Middle frontal gyrus (tissue), 1 donor: ENCODE measurements around the gene ITGA3.
"Not testable (repeated sequence)": the region's sequence is repeated elsewhere in the genome, so short reads cannot be mapped to it uniquely, and the experiment has no call there.

Experiments
- DNase-seq: peaks from one replicate; pipeline ENCODE4 v3.0.0-alpha.2; 2015; ENCODE audit warnings: low spot score; ENCODE audit errors: extremely low spot score

Gene ITGA3

DNA sequence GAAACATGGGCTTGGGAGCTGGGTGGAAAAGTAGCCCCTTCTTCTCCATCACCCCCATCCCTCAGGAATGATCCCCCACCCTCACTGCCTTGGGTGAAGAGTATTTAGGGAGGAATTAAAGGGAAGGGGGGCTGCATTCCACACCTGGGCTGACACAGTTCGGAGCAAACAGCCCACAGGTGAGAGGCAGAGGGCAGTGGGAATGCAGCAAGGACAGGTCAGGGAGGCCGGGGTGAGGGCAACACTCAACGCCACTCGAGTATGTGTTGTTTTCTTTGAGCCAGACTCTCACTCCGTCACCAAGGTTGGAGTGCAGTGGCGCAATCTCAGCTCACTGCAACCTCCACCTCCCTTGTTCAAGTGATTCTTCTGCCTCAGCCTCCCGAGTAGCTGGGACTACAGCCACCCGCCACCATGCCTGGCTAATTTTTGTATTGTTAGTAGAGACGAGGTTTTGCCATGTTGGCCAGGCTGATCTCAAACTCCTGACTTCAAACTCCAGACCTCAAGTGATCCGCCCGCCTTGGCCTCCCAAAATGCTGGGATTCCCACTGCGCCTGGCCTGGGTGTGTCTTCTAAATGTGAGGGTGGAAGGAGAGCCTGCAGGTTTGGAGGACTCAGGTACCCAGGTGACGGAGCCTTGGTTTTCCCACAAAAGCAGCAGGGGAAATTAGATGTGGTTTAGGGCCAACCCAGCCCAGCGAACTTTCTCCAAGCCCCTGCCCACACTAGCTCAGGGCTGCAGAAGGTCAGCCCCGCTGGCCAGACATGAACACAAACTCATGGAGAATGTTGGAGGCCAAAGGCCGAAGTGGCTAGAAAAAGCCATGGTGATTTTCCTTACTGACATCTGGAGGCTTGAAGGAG is 21.2 kb upstream of the ITGA3 start:
- DNase-seq, result no peak

DNA sequence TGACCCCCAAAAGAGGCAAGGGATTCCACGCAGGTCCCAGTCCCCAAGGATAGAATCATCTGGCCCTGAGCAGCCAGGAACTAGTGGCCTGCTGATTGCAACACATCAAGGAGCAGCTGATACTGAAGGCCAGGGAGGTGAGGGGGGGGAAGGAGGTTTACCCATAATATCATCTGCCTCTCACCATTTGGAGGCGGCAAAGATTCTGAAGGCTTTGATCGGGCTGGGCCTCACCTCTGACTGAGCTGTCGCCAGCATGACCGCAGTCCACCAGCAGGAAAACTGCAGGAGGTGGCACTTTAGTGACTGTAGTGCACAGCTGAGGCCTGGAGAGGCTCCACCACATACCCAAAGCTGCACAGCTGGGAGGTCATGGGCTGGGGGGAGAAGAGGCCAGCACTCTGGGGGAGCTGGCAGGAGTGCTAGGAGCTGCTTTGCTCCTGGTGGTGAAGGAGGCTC is 20.5 kb upstream of the ITGA3 start:
- DNase-seq, result no peak

DNA sequence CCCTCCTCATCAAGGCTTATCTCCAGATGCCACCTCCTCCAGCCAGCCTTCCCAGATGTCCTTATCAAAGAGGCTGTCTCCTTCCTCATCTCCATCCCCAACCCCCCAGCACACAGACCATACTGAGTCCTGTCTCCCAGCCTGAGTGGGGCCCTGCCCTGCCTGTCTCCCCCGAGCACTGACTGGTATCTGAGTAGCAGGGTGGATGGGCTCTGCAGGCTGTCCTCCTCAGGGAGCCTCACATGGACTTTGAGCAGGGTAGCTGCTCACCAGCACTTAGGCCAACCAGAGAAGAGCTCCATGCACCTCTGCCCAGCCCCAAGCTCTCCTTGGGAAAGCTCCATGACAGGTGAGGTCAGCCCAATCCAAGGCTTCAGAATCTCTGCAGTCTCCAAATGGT is 20.0 kb upstream of the ITGA3 start:
- DNase-seq, result no peak

DNA sequence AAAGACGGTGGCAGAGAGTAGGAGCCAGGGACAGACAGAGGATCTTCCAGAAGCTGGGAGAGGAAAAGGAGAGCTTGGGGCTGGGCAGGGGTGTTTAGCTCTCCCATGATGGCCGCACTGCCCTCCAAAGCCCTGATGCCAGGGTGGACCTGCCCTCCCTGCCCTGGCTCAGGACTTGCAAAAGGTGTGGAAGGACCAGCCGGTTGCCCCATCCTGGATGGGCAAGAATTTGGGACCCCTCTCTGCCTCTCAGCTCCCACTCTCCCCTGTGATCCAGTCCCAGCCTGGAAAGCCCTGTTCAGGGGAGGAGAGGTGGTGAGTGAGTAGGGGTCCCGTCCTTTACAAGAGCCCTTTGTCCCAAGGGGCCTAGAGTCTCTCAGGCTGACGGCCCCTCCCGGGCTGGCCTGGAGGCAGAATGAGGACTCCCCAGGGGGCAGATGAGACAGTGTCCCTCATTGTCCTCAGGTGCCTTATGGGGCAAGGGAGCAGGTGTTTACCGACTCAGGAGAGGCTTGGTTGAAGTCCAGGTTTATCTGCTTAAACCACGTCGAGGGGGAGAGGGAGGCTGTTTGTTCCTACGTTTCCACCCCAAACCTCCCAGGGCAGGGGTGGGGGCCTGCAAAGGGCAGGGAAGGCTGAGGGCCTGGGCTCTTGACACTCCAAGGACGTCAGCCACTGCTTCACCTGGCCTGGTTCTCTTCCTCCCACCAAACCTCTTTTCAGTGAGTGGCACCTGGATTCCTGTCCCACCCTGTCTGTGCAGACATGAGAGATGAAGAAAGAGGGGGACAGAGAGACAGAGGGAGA is 19.3 kb upstream of the ITGA3 start:
- no peak for DNase-seq

DNA sequence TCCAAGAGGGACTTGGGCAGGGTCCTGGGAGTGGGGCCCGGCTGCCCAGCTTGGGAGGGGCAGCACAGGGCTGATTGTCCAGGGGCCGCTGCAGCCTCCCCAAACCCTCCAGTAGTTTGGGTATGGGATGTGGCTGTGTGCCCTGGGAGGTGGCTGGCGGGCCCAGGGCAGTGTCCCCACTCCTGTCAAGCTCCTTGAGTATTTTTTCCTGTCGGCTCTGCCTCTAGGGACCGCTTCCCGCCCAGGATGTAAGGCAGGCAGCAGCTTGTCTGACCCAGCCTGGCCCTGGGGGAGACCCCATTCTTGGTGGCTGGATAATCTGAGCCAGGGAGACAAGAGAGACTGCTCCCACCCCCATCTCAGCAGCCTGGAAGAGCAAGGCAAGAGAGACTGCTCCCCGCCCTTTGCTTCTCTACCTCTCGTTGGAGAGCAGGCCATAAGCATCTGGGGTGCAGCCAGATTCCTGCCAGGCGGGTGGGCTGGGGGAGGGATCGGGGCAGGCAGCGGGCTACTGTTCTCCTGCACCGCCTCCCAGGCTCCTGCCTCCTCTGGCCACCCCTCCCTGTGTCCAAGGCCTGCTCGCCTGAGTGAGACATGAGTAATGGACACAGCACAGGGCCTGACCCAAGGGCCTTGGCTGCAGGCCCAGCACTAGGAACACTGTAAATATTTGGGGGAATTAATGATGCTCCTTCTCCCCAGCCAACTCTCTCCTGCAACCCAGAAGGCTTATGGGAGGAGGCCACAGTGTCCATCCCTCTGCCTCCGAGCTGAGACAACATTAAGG is 18.4 kb upstream of the ITGA3 start:
- DNase-seq, result no peak

DNA sequence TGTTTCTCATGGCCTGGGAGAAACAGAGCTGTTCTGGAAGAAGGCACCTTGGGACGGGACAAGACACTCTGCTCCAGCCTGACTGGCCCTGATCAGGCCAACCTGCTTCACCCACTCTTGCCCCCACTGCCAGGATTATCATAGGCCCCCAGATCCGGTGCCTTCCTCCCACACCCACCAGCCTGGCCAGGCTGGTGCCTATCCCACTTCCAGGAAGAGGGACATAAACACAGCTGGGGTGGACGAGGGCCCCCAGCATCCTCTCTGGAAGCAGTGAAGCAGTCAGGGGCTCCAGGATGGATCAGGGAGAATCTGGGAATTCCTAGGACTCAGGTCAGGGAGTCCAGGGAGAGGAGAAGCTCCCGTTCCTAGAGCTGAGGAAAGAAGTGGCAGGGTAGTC is 16.9 kb upstream of the ITGA3 start:
- DNase-seq, result no peak

DNA sequence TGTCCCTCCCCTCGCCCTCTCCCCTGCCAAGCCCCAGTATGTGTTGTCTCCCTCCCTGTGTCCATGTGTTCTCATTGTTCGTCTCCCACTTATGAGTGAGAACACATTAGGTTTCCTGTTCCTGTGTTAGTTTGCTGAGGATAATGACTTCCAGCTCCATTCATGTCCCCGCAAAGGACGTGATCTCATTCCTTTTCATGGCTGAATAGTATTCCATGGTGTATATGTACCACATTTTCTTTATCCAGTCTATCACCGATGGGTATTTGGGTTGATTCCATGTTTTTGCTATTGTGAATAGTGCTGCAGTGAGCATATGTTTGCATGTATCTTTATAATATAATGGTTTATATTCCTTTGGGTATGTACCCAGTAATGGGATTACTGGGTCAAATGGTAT is 15.4 kb upstream of the ITGA3 start:
- DNase-seq, result not testable (repeated sequence)

DNA sequence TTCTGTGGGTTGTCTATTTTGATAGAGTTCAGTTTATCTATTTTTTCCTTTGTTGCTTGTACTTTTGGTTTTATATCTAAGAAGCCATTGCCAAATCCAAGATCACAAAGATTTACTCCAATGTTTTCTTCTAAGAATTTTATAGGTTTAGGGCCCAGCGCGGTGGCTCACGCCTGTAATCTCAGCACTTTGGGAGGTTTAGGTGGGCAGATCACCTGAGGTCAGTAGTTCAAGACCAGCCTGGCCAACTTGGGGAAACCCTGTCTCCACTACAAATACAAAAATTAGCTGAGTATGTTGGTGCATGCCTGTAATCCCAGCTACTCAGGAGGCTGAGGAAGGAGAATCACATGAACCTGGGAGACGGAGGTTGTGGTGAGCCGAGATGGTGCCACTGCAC is 13.7 kb upstream of the ITGA3 start:
- no peak for DNase-seq

DNA sequence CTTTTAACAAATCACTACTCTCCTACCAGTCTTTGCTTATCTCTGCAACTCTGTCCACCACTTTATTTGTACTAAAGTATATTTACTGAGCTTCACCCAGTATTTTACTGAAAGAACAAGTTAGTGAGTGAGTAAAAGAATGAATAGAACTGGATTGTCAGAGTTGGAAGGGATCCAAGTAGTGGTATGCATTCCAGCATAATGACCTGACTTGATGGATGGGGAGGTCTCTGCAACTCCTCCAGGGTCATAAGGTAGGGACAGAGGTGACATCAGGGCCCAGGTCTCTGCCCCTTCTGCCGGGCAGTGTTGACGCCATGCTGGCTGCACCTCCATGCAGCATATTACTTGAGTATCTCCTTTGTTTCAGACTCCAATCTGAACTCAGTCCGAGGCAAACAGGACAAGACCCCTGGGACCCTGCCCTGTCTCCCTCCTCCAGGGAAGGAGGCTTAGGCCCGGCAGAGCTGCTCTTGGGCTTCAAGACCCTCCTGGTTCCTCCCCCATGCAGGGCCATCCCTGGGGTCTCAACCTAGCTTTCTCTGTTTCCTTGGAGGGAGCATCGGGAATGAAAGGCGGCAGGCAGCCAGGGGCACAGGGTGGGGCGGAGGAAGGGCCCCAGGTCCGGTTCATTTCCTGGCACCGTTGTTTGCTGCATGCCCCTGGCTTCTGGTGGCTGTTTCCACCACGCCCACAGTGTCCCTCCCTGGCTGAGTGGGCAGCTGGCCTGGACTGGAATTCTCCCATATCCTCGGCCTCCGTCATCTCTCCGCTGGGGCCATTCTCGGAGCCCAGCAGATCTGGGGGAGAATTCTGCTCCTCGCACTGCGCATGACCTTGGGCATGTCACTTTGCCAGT is 12.4 kb upstream of the ITGA3 start:
- no peak for DNase-seq

DNA sequence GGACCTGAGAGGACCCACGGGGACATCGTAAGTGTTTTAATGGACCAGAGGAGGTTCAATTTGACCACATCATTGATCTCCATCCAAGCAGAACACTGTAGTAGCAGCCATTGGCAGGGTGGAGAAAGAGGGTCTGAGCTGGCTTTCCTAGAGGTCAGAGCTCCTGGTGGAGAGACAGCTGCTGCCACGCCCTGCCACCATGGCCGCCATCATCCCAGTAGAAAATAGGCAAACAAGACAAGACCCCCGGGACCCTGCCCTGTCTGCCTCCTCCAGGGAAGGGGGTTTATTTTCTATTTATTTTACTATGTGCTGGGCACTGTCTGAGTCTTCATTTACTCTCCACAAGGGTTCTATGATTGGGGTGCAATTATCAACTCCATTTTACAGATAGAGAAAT is 11.4 kb upstream of the ITGA3 start:
- no peak for DNase-seq

DNA sequence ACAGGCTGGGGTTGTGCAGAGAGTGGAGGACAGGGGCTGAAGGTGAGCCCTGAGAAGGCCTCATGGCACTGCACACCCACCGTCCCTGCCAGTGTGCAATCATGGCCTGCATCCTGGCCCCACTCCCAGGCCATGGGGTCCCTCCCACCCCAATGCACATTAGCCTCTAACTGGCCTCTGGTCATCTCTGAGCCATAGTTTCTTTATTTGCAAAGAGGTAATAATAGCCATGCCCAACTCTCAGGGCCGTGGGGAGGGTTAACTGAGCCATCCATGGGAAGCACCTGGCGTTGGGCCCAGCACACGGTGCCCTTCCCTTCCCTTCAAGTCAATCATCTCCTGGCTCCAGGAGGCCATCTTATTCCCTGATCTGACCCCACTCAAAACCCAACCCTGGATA is 10.8 kb upstream of the ITGA3 start:
- no peak for DNase-seq

DNA sequence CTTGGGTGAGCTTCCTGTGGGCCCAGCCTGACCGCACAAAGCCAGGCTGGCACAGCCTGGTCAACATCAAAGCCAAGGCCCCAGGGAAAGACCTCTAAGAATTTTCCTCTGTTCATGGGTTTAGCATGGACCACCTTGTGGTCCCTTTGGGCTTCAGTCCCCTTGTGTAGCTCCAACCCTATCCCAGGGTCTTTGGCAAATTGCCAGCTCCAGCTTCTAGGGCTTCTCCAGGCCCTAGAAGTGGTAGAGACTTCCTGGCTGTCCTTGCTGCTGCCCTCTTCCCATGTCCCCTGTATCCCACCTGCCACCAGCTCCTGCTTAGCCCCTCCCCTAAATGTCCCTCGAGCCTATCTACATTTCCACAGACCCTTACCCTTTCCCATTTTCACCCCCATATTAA is 9.7 kb upstream of the ITGA3 start:
- DNase-seq, result no peak

DNA sequence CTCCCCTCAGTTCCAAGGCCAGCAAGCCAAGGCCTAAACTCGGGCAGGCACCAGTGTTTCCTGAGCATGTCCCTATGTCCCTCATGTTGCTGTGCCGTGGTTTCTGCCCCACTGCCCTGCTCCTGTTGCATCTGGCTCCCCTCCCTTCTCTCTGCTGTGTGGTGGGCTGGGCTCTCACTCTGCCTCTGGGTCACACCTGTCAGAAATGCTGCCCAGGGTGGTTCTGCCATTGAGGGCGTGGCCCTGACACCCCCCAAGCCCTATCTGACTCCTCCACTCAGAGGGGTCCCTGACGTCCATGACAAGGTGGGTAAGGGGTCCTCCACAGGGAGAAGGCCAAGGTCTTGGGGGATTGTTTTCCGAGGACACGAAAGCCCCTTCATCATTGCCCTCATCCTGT is 9.2 kb upstream of the ITGA3 start:
- no peak for DNase-seq

DNA sequence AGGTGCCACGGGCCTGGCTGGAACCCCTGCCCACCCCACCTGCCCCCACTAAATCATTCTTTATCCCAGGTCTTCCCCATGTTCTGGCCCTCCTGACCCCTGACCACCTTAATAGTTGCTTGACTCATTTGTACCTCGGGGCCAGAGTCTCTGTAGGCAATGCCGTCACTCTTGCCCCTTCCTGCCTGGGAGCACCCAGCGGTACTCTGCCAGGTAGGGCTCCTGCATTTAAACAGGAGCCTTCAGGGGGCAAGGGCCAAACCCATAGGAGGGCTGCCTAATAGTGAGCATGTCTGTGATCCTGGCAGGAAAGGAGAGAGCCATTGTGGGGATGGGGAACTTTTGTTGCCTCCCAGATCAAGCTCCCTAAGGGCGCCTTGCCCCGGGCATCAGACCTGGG is 8.8 kb upstream of the ITGA3 start:
- DNase-seq, result no peak

DNA sequence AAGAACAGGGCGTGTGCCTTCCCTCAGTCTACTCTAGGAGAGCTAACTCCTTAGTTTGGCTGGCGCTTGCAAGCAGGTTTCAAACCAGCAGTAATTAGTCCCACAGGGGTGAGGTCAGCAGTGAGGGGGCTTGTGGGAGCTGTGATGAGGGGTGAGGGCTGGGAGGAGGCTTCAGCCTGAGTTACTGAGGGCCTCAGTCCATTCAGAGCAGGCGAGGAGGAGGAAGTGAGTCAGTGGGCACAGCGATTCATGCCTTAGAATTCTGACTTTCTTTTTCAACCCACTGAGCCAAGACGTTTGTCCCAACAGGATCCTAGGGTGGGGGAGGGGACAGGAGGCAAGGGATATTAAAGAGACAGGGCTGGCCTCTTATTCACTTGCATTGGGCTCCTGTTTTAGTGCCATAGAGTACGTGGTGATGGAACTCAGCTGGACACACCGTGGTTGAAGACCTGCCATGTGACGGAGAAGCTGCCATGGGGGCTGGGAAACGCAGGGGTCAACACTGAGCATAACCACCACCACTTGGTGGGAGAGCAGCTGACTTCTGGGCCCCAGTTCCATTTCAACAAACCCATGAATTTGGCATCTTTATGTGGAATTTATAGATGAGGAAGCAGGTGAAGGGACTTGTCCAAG is 8.3 kb upstream of the ITGA3 start:
- DNase-seq, result no peak

DNA sequence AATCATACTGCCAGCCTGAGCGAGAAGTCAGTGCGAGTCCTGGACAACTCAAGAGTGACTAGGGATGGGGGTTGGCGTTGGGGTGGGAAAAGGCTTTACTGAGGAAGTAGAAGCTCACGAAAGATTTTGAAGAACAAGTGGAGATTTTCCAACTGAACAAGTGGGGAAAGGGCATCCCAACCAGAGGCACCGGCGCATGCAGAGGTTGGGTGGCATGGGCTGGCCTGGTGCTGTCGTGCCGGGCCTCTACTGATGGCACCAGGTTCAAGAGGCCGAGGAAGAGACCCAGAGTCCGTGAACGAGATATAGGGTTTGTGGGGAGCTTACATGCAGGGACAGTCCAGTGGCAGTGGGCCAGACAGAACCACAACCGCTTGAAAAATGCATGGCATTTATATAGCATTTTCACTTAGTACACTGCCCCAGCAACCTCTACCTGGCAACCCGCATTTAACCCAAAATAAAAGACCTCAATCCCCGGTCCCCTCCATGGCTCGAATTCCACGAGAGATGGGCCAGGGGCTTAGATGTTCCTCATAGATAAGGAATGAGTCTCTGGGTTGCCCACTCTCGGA is 7.7 kb upstream of the ITGA3 start:
- no peak for DNase-seq

DNA sequence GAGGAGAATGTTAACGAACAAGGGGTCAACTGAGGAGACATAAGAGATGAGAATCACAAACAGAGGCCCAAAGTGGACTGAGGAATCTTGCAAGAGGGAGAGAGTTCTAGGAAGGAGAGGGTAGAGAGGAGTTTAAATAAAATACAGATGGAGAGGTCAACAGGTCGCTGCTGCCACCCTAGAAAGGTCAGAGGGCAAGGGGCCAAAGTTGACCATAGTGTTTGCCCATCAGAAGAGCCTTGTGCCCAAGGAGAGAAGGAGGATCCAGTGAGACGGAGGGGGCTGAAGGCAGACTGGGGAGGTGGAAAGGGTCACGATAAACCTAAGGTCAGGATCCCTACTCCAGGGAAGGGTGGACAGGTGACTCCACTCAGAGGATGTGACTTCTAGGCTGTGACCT is 6.9 kb upstream of the ITGA3 start:
- DNase-seq, result no peak

DNA sequence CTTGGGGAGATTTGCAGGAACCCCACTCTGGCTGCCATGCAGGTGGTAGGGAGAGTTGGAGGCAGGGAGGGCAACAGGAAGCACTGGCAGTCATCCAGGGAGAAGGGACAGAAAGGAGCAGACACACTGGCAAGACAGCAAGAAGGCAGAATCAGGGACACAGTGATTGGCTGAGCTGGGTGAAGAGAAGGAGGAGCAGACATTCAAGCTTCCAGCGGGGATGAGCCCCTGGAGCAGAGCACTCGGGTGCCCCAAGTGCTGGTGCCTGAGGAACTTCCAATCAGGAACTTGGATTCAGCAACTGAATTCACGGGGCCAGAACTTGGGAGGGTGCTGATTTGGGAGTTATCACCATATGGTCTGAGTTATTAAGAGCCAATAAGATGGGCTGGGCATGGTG is 6.3 kb upstream of the ITGA3 start:
- no peak for DNase-seq

DNA sequence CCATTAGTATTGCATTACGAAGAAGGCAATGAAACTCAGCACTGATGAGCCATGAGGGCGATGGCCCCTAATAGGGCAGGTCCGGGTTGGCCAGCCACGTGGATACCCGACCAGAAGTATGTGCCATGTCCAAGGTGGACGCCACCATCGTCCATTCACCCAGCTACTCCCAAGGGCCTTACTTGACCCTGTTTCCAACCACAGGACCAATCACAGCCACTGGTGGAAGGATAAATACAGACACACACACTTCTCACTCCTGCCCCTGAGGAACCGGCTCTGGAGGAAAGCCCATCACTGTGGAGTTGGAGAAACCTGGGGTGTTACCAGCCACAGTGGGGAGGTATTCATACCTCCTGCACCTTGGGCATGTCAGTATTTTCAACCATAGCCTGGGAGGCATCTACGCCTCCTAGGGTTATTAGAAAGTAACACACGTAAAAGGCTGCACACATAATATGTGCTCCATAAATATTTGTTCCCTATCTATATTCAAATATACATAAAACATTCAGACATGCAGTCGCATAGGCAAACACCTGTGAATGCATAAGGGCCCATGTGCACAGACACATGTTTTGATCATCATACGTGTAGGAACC is 5.4 kb upstream of the ITGA3 start:
- DNase-seq, result no peak
